GM21737 (cell line): ENCODE measurements around the gene KIAA2012.

Source experiments
- ATAC-seq: cut with Tn5 transposase; IDR thresholded peaks from one replicate; pipeline ENCODE4 v1.9.1; 2021; ENCODE audit warnings: mild to moderate bottlenecking, moderate library complexity; ENCODE audit not compliant: unreplicated experiment

Gene KIAA2012

GRCh38 chr2:202079310-202079709, 6.3 kb downstream of the KIAA2012 start:
- ATAC-seq, result no peak

- no peak for ATAC-seq
Measured at GRCh38 chr2:202084265-202084664, 11.2 kb downstream of the KIAA2012 start.

GRCh38 chr2:202088777-202089176, 15.7 kb downstream of the KIAA2012 start:
- ATAC-seq, result no peak

- ATAC-seq, result no peak
Measured at GRCh38 chr2:202090530-202090929, 17.5 kb downstream of the KIAA2012 start.

- no peak for ATAC-seq
Measured at GRCh38 chr2:202091476-202091875, 18.4 kb downstream of the KIAA2012 start.

- ATAC-seq, result no peak
Measured at GRCh38 chr2:202094426-202094986, 21.5 kb downstream of the KIAA2012 start.

GRCh38 chr2:202095235-202095634, 22.2 kb downstream of the KIAA2012 start:
- ATAC-seq, result no peak

- ATAC-seq, result no peak
Measured at GRCh38 chr2:202096736-202097135, 23.7 kb downstream of the KIAA2012 start.

- ATAC-seq, result no peak
Measured at GRCh38 chr2:202098291-202098690, 25.2 kb downstream of the KIAA2012 start.

- no peak for ATAC-seq
Measured at GRCh38 chr2:202099515-202099914, 26.5 kb downstream of the KIAA2012 start.

- no peak for ATAC-seq
Measured at GRCh38 chr2:202100176-202100575, 27.1 kb downstream of the KIAA2012 start.

GRCh38 chr2:202101026-202101579, 28.0 kb downstream of the KIAA2012 start:
- ATAC-seq, result no peak

- ATAC-seq, result no peak
Measured at GRCh38 chr2:202102425-202103000, 29.5 kb downstream of the KIAA2012 start.

- no peak for ATAC-seq
Measured at GRCh38 chr2:202104286-202104870, 31.3 kb downstream of the KIAA2012 start.

GRCh38 chr2:202105025-202105424, 32.0 kb downstream of the KIAA2012 start:
- ATAC-seq, result no peak

- no peak for ATAC-seq
Measured at GRCh38 chr2:202108345-202108744, 35.3 kb downstream of the KIAA2012 start.

- no peak for ATAC-seq
Measured at GRCh38 chr2:202109139-202109736, 36.2 kb downstream of the KIAA2012 start.

GRCh38 chr2:202109737-202110184, 36.7 kb downstream of the KIAA2012 start:
- no peak for ATAC-seq

- ATAC-seq, result no peak
Measured at GRCh38 chr2:202110491-202110890, 37.4 kb downstream of the KIAA2012 start.

- no peak for ATAC-seq
Measured at GRCh38 chr2:202112041-202112440, 39.0 kb downstream of the KIAA2012 start.

- ATAC-seq, result no peak
Measured at GRCh38 chr2:202113571-202114142, 40.6 kb downstream of the KIAA2012 start.
